ENCODE measurements around the gene GRIA4.

GRIA4 gene

GRCh38 chr11:105636496-105636895 is 26.6 kb downstream of the GRIA4 start:
- no peak for DNase-seq (ENCODE audit: low read depth, low spot score)

DNA sequence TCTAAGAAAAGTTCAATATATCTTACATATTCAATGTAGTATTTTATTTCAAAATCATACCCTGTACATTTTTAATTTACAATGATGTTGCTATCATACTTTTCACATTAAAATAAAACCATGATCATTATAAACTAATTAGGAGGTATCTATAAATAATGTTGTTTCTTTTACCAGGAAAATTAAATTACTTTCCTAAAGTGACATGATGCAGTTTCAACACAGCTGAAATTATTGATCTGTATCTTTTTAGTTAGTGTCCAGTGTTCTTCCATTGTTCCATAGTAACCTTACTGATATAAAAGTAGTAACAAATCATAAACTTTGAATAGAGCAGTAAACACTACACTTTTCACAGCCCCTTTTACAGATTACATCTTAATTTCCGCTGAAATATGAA is 29.7 kb downstream of the GRIA4 start:
- DNase-seq (ENCODE audit: low read depth, low spot score) = no peak

GRCh38 chr11:105641433-105641832 is 31.6 kb downstream of the GRIA4 start:
- DNase-seq (ENCODE audit: low read depth, low spot score) = no peak

DNA sequence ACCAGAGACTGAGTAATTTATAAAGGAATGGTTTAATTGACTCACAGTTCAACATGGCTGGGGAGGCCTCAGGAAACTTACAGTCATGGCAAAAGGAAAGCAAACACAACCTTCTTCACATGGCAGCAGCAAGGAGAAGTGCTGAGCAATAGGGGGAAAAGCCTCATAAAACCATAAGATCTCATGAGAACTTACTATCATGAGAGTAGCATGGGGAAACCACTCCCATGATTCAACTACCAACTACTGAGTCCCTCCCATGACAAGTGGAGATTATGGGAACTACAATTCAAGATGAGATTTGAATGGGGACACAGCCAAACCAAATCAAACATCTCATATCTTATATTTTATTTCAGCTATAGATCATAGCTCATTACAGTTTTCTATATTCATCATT is 33.0 kb downstream of the GRIA4 start:
- DNase-seq (ENCODE audit: low read depth, low spot score) = no peak

GRCh38 chr11:105644839-105645573 is 35.1 kb downstream of the GRIA4 start:
- DNase-seq (ENCODE audit: low read depth, low spot score) = no peak

DNA sequence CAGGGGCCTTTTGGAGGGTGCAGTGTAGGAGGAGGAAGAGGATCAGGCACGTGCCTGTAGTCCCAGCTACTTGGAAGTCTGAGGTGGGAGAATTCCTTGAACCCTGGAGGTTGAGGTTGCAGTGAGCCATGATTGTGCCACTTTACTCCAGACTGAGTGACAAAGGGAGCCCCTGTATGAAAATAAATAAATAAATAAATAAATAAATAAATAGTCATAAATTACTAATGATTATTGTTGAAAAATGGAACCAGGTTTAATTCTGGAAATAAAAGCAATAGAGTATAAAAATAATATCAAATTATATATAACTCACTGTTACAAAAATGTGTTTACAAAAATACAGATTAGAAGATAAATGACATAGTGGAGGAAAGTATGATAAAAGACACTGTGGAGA is 37.9 kb downstream of the GRIA4 start:
- DNase-seq (ENCODE audit: low read depth, low spot score) = no peak

DNA sequence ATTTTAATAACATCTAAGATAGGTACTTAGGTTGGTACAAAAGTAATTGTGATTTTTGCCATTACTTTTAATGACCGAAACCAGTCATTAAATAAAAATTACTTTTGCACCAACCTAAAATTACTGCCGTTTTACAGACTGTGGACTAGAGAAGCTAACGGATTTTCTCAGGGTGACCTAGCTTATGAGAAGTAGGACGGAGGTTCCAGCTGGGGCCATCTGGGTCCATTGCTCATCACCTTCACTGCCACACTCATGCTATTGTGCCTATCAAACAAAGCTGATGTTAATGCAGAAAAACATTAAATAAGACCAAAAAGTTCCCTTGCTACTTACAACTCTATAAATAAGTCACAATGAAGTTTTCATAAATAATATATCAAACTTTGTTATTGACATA is 38.9 kb downstream of the GRIA4 start:
- DNase-seq (ENCODE audit: low read depth, low spot score) = no peak

DNA sequence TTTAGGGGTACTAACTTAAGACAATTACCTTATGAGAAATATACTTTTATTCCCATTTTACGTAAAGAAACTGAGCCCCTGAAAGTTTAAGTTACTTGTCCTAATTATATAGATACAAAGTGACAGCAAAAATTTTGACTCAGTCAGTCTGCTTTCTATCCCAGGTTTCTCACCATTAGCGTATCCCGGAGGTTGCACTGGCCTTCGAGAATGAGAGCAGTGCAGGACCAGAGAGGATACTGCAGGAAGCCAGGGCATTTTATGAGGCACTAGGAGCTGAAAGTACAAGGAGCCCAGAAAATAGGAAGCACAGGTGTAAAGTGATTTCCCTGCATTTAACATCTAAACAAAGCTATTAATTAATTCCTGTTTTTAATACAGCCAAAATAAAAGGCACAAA is 55.4 kb downstream of the GRIA4 start:
- no peak for DNase-seq (ENCODE audit: low read depth, low spot score)

DNA sequence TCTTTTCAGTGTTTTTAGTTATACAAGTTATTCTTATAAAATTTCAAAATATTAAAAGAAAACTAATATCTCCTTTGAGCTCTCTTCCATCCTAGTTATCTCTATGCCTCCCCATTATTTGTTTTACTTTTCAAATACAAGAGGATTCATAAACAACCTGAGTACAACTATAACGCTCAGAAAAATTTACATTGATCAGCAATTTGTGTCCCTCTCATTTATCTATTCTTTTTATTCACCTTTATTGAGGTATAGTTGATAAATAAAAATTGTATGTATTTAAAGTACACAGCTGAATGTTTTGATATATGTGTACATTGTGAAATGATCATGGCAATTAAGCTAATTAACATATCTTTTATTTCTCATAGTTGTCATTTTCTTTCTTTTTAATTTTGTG is 57.6 kb downstream of the GRIA4 start:
- DNase-seq (ENCODE audit: low read depth, low spot score) = no peak

- no peak for DNase-seq (ENCODE audit: low read depth, low spot score)
These were observed 60.9 kb downstream of the GRIA4 start for GRCh38 chr11:105670811-105671210.

- DNase-seq (ENCODE audit: low read depth, low spot score) = no peak
These were observed 63.2 kb downstream of the GRIA4 start for GRCh38 chr11:105673089-105673488.

GRCh38 chr11:105689631-105690030 is 79.8 kb downstream of the GRIA4 start:
- no peak for DNase-seq (ENCODE audit: low read depth, low spot score)

GRCh38 chr11:105690467-105690866 is 80.6 kb downstream of the GRIA4 start:
- no peak for DNase-seq (ENCODE audit: low read depth, low spot score)

- DNase-seq (ENCODE audit: low read depth, low spot score) = no peak
These were observed 83.3 kb downstream of the GRIA4 start for GRCh38 chr11:105693075-105693759.

DNA sequence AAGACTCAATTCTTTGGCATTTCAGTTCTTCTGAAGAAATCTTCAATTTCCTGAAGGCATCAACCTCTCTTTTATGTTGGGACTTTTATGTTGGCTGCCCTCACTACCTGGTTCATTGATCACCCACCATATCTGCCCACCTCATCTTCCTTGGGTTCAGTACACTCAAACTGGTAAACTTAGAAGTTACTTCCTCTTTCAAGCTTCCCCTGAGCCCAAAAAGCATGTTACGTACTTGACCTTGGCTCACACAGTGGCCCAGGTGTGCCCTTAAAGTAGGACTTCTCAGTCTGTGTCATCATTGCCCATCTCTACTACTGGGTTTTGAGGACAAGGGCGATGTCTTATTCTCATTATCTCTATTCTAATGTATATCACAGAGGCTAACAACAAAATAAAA is 86.1 kb downstream of the GRIA4 start:
- no peak for DNase-seq (ENCODE audit: low read depth, low spot score)

DNA sequence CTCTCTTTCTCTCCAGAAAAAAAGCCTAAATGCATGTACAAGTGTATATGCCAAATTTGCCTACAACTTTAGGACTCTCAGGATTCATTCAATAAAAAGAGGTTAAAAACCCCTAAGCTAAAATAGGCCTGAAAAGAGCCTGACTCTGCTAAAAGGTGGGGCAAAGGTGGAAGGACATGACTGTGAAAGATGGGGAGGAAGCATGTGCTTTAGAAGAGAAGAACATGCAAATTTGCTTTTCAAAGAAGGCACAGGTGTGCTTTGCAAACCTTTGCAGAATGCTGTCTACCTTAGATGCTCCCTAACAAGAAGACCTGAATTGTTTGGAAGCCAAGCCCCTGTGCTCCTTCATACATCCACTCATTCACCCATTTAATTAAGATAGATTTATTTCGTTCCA is 87.4 kb downstream of the GRIA4 start:
- DNase-seq (ENCODE audit: low read depth, low spot score) = no peak

GRCh38 chr11:105699203-105699602 is 89.3 kb downstream of the GRIA4 start:
- no peak for DNase-seq (ENCODE audit: low read depth, low spot score)

DNA sequence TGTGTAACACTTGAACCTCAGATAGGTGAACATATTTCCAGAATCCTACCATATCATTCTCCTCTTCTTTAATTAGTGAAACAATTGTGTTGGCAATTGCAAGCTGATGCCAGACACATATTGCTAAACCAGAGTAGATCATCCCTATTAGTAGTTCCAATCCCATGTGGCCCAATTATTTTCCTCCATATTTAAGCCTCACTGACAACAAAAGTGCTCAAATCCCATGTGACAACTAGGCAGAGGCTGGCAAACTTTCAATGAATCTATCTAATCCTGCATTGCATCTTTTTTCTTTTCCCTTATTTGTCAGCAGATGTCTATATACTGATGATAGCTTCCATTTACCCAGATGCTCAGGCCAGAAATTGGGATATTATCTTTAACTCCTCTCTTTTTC is 90.4 kb downstream of the GRIA4 start:
- DNase-seq (ENCODE audit: low read depth, low spot score) = no peak

- DNase-seq (ENCODE audit: low read depth, low spot score) = no peak
These were observed 91.2 kb downstream of the GRIA4 start for GRCh38 chr11:105701098-105701497.

GRCh38 chr11:105705786-105706530 is 96.1 kb downstream of the GRIA4 start:
- no peak for DNase-seq (ENCODE audit: low read depth, low spot score)

DNA sequence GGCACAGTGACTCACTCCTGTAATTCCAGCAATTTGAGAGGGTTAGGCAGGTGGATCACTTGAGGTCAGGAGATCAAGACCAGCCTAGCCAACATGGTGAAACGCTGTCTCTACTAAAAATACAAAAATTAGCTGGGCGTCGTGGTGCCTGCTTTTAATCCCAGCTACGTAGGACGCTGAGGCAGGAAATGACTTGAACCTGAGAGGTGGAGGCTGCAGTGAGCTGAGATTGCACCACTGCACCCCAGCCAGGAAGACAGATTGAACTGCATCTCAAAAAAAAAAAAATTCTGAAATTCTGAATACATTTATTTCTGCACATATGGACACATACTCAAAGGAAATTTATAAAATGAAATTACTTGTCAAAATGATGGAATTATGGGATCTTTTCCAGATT is 103.2 kb downstream of the GRIA4 start:
- DNase-seq (ENCODE audit: low read depth, low spot score) = no peak

- DNase-seq (ENCODE audit: low read depth, low spot score) = no peak
These were observed 103.8 kb downstream of the GRIA4 start for GRCh38 chr11:105713696-105714095.

DNA sequence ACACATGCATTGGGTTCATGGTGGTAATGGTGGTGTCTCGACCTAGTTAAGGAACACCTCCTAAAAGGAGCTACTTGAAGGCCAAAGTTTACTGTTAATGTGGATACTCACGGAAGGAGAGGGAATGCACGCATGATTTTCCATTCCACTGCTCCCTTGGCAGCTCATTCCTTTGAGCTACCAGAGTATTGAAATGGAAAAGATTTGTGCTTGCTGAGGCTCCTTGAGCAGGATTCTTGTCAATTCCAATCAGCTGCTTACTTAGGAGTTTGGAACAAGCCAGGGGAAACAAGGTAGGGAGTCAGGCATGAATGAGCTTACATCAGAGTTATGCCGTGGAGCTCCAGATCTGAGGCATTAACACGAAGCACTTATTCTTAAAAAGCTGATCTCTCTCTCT is 108.8 kb downstream of the GRIA4 start:
- DNase-seq (ENCODE audit: low read depth, low spot score) = no peak

All from activated naive CD8-positive, alpha-beta T cell treated with anti-CD3 and anti-CD28 coated beads, Interleukin-2, amount 50 U/mL, for 16 hours (primary cell).